Activated naive CD8-positive, alpha-beta T cell treated with anti-CD3 and anti-CD28 coated beads, Interleukin-2, amount 10 ng/mL, durations not matched to agents 7 days and 5 days (primary cell): ENCODE results near the gene DEDD. TPM values are rescaled to one million over a fixed set of nuclear protein-coding genes. Genes with fewer than 3 reads are reported as not detected.

Experiments used
- ATAC-seq: fragments of 150-1000 bp; cut with Tn5 transposase; one replicate; pipeline ENCODE4 v1.10.0; 2021; ENCODE audit warnings: low read depth, moderate library complexity
- POLR2A ChIA-PET: fragments of 350-600 bp; sonication (Branson Sonifier 250); formaldehyde crosslinking; loops from one replicate; lab custom pipeline; 2021; ENCODE audit warnings: antibody characterized with exemption; lab: Charles Lee
- DNase-seq: peaks from one replicate; pipeline ENCODE4 v3.0.0; 2021
- H3K27ac Mint-ChIP-seq: one replicate; pipeline ENCODE4 v1.8.0; 2022; ENCODE audit warnings: mild to moderate bottlenecking, mixed read lengths
- H3K27me3 Mint-ChIP-seq: one replicate; pipeline ENCODE4 v1.8.0; 2022; ENCODE audit warnings: mild to moderate bottlenecking, moderate library complexity, mixed read lengths
- H3K36me3 Mint-ChIP-seq: one replicate; pipeline ENCODE4 v1.8.0; 2021; ENCODE audit warnings: mild to moderate bottlenecking, mixed read lengths
- H3K4me1 Mint-ChIP-seq: one replicate; pipeline ENCODE4 v1.8.0; 2021; ENCODE audit warnings: mixed read lengths
- H3K4me3 Mint-ChIP-seq: one replicate; pipeline ENCODE4 v1.8.0; 2022; ENCODE audit warnings: mild to moderate bottlenecking, moderate library complexity, mixed read lengths
- H3K9me3 Mint-ChIP-seq: one replicate; pipeline ENCODE4 v1.8.0; 2021; ENCODE audit warnings: mixed read lengths
- total RNA-seq, 2 experiments: library from RNA; stranded (reverse); gene quantifications; one replicate each; pipeline ENCODE4 v1.2.3, GENCODE V29; 2021

The DEDD gene
- total RNA-seq, 2 experiments from 2014 or later, result 39.8 to 40.3 TPM

DNA sequence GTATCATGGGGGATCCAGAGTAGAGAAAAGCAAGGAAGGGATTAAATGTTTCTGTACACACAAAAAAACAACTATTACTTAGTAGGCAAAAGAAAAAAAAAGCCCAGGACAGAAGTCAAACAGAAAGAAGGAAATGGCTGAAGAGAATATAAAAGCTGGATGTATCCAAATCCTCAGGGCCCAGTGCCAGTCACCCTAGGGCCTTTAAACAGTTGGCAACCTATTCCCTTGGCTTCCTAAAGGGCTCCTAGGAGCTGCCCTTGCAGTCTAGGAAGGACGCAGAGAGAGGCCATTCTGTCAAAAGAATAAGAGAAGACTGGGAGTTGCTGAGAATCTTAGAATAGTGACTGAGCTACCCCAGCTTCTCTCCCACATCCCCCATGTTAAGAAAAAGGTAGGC, 39.9 kb upstream of the DEDD start:
- POLR2A ChIA-PET, result no interaction called here
- Mint-ChIP-seq H3K36me3 (peaks cover 36% of the 10 kb centered on the region), H3K4me3 (no peak overlapping the region), H3K27me3 (no peaks in the 10 kb centered on the region), H3K9me3 (no peaks in the 10 kb centered on the region), H3K27ac (no peak overlapping the region), H3K4me1 (peaks cover 32% of the 10 kb centered on the region)
- ATAC-seq (no peak), DNase-seq (no peak)

DNA sequence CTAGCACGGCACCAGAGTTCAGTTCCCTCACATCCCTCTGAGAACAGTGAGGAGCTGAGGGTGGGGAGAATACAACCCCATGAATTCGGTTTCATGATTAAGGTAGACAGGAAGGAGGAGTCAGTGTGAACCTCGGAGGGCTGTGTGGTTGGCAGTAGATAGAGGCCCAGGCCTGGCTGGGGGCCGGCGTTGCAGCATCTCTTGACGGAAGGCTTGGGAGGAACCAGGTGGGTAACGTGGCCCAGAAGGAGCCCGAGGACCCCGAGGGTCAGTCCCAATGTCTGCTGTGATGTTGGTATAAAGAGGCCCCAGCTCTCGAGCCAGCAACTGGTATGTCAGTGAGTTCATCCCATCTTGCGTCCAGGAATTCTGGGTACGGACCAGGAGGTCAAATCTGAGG, 39.2 kb upstream of the DEDD start:
- Mint-ChIP-seq H3K27ac (peak overlapping the region; percentile 20), H3K4me3 (no peak overlapping the region), H3K9me3 (no peaks in the 10 kb centered on the region), H3K36me3 (peaks cover 36% of the 10 kb centered on the region), H3K4me1 (peaks cover 36% of the 10 kb centered on the region), H3K27me3 (no peaks in the 10 kb centered on the region)
- ATAC-seq (no peak), DNase-seq (no peak)
- POLR2A ChIA-PET, result interaction anchor here (1.3 kb wide), 1 partner anchor 30 kb away, joined by 3 read pairs; the partner anchor contains the start of gene NDUFS2

DNA sequence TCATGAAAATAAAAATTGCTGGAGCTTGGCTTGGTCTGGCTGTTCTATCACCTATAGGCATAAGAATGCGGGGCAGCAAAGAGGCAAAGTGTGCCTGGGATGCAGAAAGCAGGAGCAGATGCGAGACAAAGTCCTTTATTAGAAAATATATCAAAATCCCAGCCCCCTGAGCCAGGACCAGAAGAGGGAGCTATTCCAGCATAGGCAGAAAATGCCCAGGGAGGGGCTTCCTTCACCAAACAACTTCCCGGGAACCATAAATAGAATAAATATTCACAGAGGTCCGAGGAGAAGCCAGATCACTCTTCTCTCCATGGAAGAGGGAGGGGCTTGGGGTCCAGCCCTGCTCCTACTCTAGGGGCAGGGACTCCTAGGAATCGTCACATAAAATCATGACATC, 38.7 kb upstream of the DEDD start:
- peaks cover 34% of the 10 kb centered on the region for H3K36me3 Mint-ChIP-seq
- no peaks in the 10 kb centered on the region for H3K27me3 Mint-ChIP-seq
- ATAC-seq (no peak), DNase-seq (no peak)
- H3K4me1 Mint-ChIP-seq, result peaks cover 31% of the 10 kb centered on the region
- POLR2A ChIA-PET, result interaction anchor here (1.3 kb wide), 1 partner anchor 31 kb away, joined by 3 read pairs; the partner anchor contains the start of gene NDUFS2
- H3K4me3 Mint-ChIP-seq, result no peak overlapping the region
- H3K27ac Mint-ChIP-seq, result peak overlapping the region; percentile 20
- no peaks in the 10 kb centered on the region for H3K9me3 Mint-ChIP-seq

- Mint-ChIP-seq H3K9me3 (no peaks in the 10 kb centered on the region), H3K36me3 (peaks cover 22% of the 10 kb centered on the region), H3K4me3 (no peak overlapping the region), H3K4me1 (peaks cover 23% of the 10 kb centered on the region), H3K27ac (peak overlapping the region; percentile 4), H3K27me3 (no peaks in the 10 kb centered on the region)
- ATAC-seq (no peak), DNase-seq (no peak)
- POLR2A ChIA-PET, result interaction anchor here (0.8 kb wide), 1 partner anchor 9 kb away, joined by 3 read pairs; no protein-coding TSS in a partner anchor
These were observed 36.4 kb upstream of the DEDD start for GRCh38 chr1:161168906-161169305.

DNA sequence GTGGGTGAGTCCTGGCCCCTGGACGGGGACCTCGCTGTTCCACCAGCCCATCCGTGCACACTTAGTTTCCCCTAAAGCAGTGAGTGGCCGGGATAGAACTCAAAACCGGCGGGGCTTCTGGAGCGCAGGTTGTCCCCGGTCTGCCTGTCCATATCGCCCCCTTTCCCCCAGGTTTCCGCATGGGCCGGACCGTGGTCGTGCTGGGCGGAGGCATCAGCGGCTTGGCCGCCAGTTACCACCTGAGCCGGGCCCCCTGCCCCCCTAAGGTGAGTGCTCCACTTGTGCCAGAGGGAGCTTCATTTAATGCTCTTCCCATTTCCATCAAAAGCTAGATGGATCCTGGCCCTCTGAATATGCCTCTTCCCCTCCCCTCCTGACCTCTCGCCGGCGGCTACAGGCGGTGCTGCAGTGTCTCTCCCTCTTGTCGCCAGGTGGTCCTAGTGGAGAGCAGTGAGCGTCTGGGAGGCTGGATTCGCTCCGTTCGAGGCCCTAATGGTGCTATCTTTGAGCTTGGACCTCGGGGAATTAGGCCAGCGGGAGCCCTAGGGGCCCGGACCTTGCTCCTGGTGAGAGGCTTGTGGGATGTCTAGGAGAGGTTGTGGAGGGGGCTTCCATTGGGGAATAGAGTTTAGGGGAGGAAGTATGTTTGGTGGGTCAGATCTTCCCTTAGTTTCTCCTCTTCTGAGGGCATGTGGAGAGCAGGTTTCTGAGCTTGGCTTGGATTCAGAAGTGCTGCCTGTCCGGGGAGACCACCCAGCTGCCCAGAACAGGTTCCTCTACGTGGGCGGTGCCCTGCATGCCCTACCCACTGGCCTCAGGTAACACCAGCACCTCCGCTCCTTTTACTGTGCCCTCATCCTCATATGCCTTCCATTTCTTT, 34.4 kb upstream of the DEDD start:
- Mint-ChIP-seq H3K4me3 (peak overlapping the region; percentile 92), H3K9me3 (no peaks in the 10 kb centered on the region), H3K27me3 (no peaks in the 10 kb centered on the region), H3K27ac (peak overlapping the region; percentile 97), H3K36me3 (peaks cover 15% of the 10 kb centered on the region), H3K4me1 (peaks cover 29% of the 10 kb centered on the region)
- POLR2A ChIA-PET, result interaction anchor here (0.6 to 3.5 kb wide), 16 partner anchors 9 to 215 kb away, joined by 3 to 37 read pairs (median 8); partner anchors contain the start of genes ARHGAP30, B4GALT3, FCER1G and KLHDC9
- ATAC-seq, result no peak
- no peak for DNase-seq

DNA sequence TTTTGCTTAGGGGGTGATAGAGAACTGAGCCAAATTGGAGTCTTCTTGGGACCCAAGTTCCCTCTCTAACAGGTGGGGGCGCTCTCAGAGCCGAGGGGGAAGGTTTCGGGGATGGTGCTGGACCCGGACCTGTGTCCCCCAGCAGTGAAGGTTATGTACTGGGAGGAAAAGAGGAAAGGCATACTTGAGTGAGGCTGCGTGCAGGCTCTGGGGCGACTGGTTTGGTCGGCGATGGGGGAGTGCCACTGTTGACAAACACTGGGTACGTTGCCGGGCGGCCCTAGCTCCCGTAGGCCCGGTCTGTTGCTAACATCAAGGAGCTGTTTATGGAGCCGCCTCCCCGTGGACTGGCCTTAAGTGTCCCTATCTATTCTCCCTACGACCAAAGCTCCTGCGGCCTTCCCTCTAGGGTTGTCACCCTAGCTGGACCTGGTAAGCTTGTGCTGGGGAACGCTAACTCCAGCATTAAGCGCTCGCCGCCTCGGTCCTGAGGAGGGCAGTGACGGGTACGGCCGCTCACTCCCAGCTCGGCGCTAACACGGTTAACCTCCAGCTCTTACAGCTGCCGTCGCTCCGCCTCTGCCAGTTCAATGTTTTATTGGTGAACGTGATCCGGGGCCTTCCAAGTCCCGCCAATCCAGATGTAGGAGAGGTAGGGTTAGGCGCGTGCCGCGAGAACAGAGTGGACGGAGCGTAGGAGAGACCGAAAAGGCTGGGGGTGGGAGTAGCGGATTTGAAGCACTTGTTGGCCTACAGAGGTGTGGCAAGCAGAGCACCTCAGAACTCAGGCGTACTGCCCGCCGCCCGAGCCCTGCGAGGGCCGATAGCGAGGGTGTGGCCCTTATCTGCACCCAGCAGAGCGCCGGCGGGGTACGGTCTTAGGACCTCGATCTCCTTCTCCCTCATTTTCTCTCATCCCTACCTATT, 33.5 kb upstream of the DEDD start, which contains the start of gene PPOX:
Gene PPOX (plus strand): TSS at position 685 of the 927 bp plus-strand sequence. CDS start 422 bp downstream, outside the sequence.
- H3K27me3 Mint-ChIP-seq, result no peaks in the 10 kb centered on the region
- POLR2A ChIA-PET, result interaction anchor here (0.5 to 3.5 kb wide), 19 partner anchors 8 to 216 kb away, joined by 3 to 37 read pairs (median 7); partner anchors contain the start of genes ADAMTS4, ARHGAP30, B4GALT3 and DEDD
- peaks cover 30% of the 10 kb centered on the region for H3K4me1 Mint-ChIP-seq
- peak within 1 kb of the TSS; percentile 92 for H3K4me3 Mint-ChIP-seq
- H3K27ac Mint-ChIP-seq, result peak within 1 kb of the TSS; percentile 97
- H3K9me3 Mint-ChIP-seq, result no peaks in the 10 kb centered on the region
- DNase-seq (peak; percentile 87), ATAC-seq (peak; percentile 95)
- H3K36me3 Mint-ChIP-seq, result peaks cover 15% of the 10 kb centered on the region

DNA sequence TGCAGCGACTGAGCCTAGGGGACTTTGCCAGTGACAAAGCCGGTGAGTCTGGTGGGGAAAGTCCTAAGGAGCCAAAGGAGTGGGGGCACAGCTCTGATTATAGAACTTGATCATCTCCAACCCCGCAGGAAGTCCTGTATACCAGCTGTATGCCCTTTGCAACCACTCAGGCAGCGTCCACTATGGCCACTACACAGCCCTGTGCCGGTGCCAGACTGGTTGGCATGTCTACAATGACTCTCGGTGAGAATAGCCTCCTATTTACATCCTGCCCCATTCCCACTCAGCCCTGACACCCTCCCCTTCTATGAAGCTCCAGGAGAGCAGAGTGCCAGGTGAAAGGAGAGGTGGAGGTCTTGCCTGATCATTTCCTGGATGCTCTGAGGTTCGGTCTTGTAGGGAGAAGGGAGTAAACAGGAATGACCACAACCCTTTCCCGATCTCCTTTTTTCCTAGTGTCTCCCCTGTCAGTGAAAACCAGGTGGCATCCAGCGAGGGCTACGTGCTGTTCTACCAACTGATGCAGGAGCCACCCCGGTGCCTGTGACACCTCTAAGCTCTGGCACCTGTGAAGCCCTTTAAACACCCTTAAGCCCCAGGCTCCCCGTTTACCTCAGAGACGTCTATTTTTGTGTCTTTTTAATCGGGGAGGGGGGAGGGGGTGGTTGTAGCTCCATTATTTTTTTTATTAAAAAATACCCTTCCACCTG, 32.6 kb upstream of the DEDD start:
- H3K36me3 Mint-ChIP-seq, result peaks cover 13% of the 10 kb centered on the region

GRCh38 chr1:161163793-161164192, 31.3 kb upstream of the DEDD start:
- no peaks in the 10 kb centered on the region for H3K27me3 Mint-ChIP-seq
- POLR2A ChIA-PET, result no interaction called here
- ATAC-seq, result no peak

More for the DNA sequence above, 32.6 kb upstream of the DEDD start:
- Mint-ChIP-seq H3K4me3 (peak overlapping the region; percentile 18), H3K27ac (peak overlapping the region; percentile 81), H3K4me1 (peaks cover 32% of the 10 kb centered on the region), H3K9me3 (no peaks in the 10 kb centered on the region), H3K27me3 (no peaks in the 10 kb centered on the region)
- POLR2A ChIA-PET, result interaction anchor here (0.6 to 3.5 kb wide), 17 partner anchors 8 to 217 kb away, joined by 3 to 37 read pairs (median 8); partner anchors contain the start of genes ADAMTS4, ARHGAP30, B4GALT3 and DEDD
- ATAC-seq (no peak), DNase-seq (no peak)

GRCh38 chr1:161162806-161163205, 30.3 kb upstream of the DEDD start:
- peaks cover 35% of the 10 kb centered on the region for H3K4me1 Mint-ChIP-seq
- H3K9me3 Mint-ChIP-seq, result no peaks in the 10 kb centered on the region
- no peak for DNase-seq
- ATAC-seq, result no peak
- no peak overlapping the region for H3K4me3 Mint-ChIP-seq
- POLR2A ChIA-PET, result interaction anchor here (1.8 kb wide), 1 partner anchor 20 kb away, joined by 6 read pairs; no protein-coding TSS in a partner anchor
- H3K36me3 Mint-ChIP-seq, result peaks cover 10% of the 10 kb centered on the region
- H3K27ac Mint-ChIP-seq, result peak overlapping the region; percentile 58
- no peaks in the 10 kb centered on the region for H3K27me3 Mint-ChIP-seq

More at GRCh38 chr1:161163793-161164192, 31.3 kb upstream of the DEDD start:
- H3K27ac Mint-ChIP-seq, result peak overlapping the region; percentile 58
- H3K9me3 Mint-ChIP-seq, result no peaks in the 10 kb centered on the region
- H3K36me3 Mint-ChIP-seq, result peaks cover 10% of the 10 kb centered on the region
- DNase-seq, result no peak
- H3K4me3 Mint-ChIP-seq, result no peak overlapping the region
- H3K4me1 Mint-ChIP-seq, result peaks cover 33% of the 10 kb centered on the region

DNA sequence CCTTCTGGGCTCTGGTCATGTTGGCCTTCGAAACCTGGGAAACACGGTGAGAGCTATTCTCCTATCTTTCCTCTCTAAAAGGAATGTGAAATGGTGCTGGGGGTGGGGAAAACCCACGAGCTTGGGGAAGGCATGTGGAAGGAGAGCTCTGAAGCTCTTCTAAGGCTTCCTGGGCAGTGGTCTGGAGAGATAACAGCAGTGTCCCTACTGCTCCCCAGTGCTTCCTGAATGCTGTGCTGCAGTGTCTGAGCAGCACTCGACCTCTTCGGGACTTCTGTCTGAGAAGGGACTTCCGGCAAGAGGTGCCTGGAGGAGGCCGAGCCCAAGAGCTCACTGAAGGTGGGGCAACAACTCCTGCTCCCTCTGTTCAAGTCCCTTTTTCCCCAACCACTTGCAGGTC, 29.6 kb upstream of the DEDD start:
- POLR2A ChIA-PET, result interaction anchor here (1.8 kb wide), 1 partner anchor 20 kb away, joined by 6 read pairs; no protein-coding TSS in a partner anchor
- H3K4me1 Mint-ChIP-seq, result peaks cover 32% of the 10 kb centered on the region
- peaks cover 16% of the 10 kb centered on the region for H3K36me3 Mint-ChIP-seq
- H3K27ac Mint-ChIP-seq, result no peak overlapping the region
- ATAC-seq, result no peak
- no peaks in the 10 kb centered on the region for H3K27me3 Mint-ChIP-seq
- no peaks in the 10 kb centered on the region for H3K9me3 Mint-ChIP-seq
- no peak overlapping the region for H3K4me3 Mint-ChIP-seq
- no peak for DNase-seq

DNA sequence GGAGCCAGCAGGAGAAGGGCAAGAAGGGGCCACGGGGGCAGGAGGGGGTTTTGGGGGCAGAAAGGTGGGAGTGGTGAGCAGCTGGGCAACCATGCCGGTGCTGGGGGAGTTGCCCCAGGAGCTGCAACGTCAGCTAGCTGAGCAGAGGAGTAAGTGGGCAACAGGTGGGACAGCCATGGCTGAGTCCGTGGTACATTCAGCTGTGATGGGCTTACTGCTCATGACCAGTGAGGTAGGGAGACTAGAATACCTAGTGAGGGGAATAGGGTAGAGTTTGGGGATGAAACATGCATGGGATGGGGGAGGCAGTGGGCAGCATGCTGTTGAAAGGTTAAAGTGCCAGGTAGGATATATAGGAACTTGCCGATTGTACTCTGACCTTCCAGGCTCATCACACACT, 29.2 kb upstream of the DEDD start:
- POLR2A ChIA-PET, result interaction anchor here (1.8 kb wide), 1 partner anchor 21 kb away, joined by 6 read pairs; no protein-coding TSS in a partner anchor
- H3K36me3 Mint-ChIP-seq, result peaks cover 18% of the 10 kb centered on the region
- no peaks in the 10 kb centered on the region for H3K27me3 Mint-ChIP-seq
- H3K4me1 Mint-ChIP-seq, result peaks cover 30% of the 10 kb centered on the region
- no peaks in the 10 kb centered on the region for H3K9me3 Mint-ChIP-seq
- DNase-seq, result no peak
- H3K4me3 Mint-ChIP-seq, result no peak overlapping the region
- no peak overlapping the region for H3K27ac Mint-ChIP-seq
- no peak for ATAC-seq

- Mint-ChIP-seq H3K36me3 (peaks cover 18% of the 10 kb centered on the region), H3K9me3 (no peaks in the 10 kb centered on the region), H3K27ac (peak overlapping the region; percentile 93), H3K4me1 (peaks cover 30% of the 10 kb centered on the region), H3K4me3 (peak overlapping the region; percentile 94), H3K27me3 (no peaks in the 10 kb centered on the region)
- ATAC-seq, result no peak
- no peak for DNase-seq
- POLR2A ChIA-PET, result no interaction called here
These were observed 28.2 kb upstream of the DEDD start for GRCh38 chr1:161160671-161161145.
